Mucosa of rectum (tissue), 2 donors: ENCODE results near the gene KCNJ14.

ENCODE experiments used
- H3K27ac ChIP-seq, 2 donors: one replicate each; pipeline ENCODE4 v1.7.0; 2013; ENCODE audit warnings: inconsistent platforms in 2 of 2, low read depth in 2 of 2, low read length in 2 of 2
- H3K27me3 ChIP-seq, 2 donors: one replicate each; pipeline ENCODE4 v1.7.0; 2013; ENCODE audit warnings: low read length in 2 of 2; ENCODE audit not compliant: control insufficient read depth in 2 of 2, insufficient read depth in 2 of 2
- H3K36me3 ChIP-seq, 2 donors: one replicate each; pipeline ENCODE4 v1.7.0; 2013; ENCODE audit warnings: low read length in 2 of 2; ENCODE audit not compliant: control insufficient read depth in 2 of 2, insufficient read depth in 2 of 2
- H3K4me1 ChIP-seq, 2 donors: one replicate each; pipeline ENCODE4 v1.7.0; 2013; ENCODE audit warnings: low read length in 2 of 2, mild to moderate bottlenecking in 1 of 2; ENCODE audit not compliant: control insufficient read depth in 2 of 2, insufficient read depth in 2 of 2
- H3K4me3 ChIP-seq, 2 donors: one replicate each; pipeline ENCODE4 v1.7.0; 2013; ENCODE audit warnings: low read length in 2 of 2
- H3K9ac ChIP-seq, 2 donors: one replicate each; pipeline ENCODE4 v1.7.0; 2013; ENCODE audit warnings: low read length in 2 of 2, low read depth in 1 of 2, mild to moderate bottlenecking in 1 of 2
- H3K9me3 ChIP-seq, 2 donors: one replicate each; pipeline ENCODE4 v1.7.0; 2013; ENCODE audit warnings: low read length in 2 of 2; ENCODE audit not compliant: control insufficient read depth in 2 of 2
- donor health status: healthy.
- donor health status: Normal muscosa, but diverticular disease.

The KCNJ14 gene

GRCh38 chr19:48455171-48455907 lies at the start of gene KCNJ14:
Gene KCNJ14, plus strand, starts transcription at chr19:48455574. Its CDS starts 6,151 bp downstream, at chr19:48461725.
- Histone ChIP-seq H3K9me3 (no peaks in the 10 kb centered on the region), H3K4me3 (no peak within 1 kb of the TSS), H3K27me3 (no peaks in the 10 kb centered on the region), H3K9ac (no peak within 1 kb of the TSS), H3K27ac (no peak within 1 kb of the TSS), H3K36me3 (peaks cover 30 to 38% of the 10 kb centered on the region in 2 donors), H3K4me1 (peaks cover 0 to 9% of the 10 kb centered on the region in 2 donors)

DNA sequence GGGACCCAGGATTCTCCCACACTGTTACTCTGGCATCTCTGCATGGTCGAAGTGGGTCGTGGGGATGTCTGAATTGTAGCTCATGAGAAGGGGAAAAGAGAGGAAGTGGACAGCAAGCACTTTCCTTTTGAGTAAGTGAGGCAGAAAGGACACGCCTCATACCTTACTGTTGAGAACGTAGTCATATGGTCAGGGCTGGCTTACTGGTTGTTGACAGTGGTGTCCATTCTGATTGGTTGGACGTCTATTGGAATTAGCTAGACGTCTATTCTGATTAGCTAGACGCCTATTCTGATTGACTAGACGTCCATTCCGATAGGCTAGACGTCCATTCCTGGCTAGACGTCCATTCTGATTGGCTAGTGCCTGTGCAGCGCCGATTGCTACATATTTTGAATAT lies 49.5 kb upstream of the KCNJ14 start:
- Histone ChIP-seq H3K36me3 (no peaks in the 10 kb centered on the region), H3K4me3 (no peak overlapping the region)

DNA sequence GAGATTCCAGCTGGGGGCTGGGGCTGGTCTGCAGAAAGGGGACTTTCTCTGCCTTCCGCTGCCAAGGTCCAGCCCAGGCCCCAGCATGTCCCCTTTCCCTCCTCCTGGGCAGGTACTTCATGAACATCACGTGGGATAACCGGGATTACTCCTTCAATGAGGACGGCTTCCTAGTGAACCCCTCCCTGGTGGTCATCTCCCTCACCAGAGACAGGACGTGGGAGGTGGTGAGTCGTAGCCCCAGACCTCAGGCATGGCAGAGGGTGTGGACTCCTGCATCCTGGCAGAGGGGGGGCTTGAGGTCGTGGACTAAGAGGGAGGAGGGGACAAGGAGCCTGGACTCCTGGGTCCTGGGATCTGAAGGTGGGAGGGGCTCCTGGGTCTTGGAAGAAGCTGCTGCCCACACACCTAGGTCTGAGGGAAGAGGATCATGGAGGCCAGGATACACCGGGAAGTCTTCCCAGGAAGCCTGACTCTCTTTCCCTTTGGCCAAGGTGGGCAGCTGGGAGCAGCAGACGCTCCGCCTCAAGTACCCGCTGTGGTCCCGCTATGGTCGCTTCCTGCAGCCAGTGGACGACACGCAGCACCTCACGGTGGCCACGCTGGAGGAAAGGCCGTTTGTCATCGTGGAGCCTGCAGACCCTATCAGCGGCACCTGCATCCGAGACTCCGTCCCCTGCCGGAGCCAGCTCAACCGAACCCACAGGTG lies 41.3 kb upstream of the KCNJ14 start:
- Histone ChIP-seq H3K27me3 (peaks cover 0 to 5% of the 10 kb centered on the region in 2 donors), H3K9ac (no peak overlapping the region), H3K9me3 (no peaks in the 10 kb centered on the region), H3K36me3 (no peaks in the 10 kb centered on the region), H3K27ac (no peak overlapping the region), H3K4me1 (no peaks in the 10 kb centered on the region), H3K4me3 (no peak overlapping the region)

More for the DNA sequence above, 49.5 kb upstream of the KCNJ14 start:
- H3K9me3 ChIP-seq, result no peaks in the 10 kb centered on the region
- no peak overlapping the region for H3K9ac ChIP-seq
- peaks cover 0 to 6% of the 10 kb centered on the region in 2 donors for H3K27me3 ChIP-seq
- H3K4me1 ChIP-seq, result no peaks in the 10 kb centered on the region
- no peak overlapping the region for H3K27ac ChIP-seq

GRCh38 chr19:48415395-48415794 lies 40.0 kb upstream of the KCNJ14 start:
- Histone ChIP-seq H3K27ac (no peak overlapping the region), H3K36me3 (no peaks in the 10 kb centered on the region), H3K9ac (no peak overlapping the region)

DNA sequence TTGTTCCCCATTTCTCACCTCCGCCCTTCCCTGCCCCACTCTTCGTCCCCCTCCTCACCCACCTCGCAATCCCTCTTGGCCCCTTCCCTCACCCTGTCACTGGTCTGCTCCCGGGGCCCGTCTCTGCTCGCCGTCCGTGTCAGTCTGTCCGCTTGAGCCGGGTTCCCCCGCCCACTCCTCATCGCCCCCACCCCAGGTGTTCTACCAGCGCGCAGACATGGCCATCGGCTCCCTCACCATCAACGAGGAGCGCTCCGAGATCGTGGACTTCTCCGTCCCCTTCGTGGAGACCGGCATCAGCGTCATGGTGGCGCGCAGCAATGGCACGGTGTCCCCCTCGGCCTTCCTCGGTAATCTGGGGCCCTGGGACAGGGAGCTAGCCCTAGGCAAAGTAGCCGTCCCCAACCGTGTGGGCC lies 39.6 kb upstream of the KCNJ14 start:
- H3K9ac ChIP-seq, result no peak overlapping the region

More at GRCh38 chr19:48415395-48415794, 40.0 kb upstream of the KCNJ14 start:
- Histone ChIP-seq H3K4me3 (no peak overlapping the region), H3K9me3 (no peaks in the 10 kb centered on the region), H3K27me3 (peaks cover 0 to 5% of the 10 kb centered on the region in 2 donors), H3K4me1 (no peaks in the 10 kb centered on the region)

GRCh38 chr19:48417421-48417820 lies 38.0 kb upstream of the KCNJ14 start:
- no peaks in the 10 kb centered on the region for H3K36me3 ChIP-seq
- H3K4me1 ChIP-seq, result no peaks in the 10 kb centered on the region
- H3K9me3 ChIP-seq, result no peaks in the 10 kb centered on the region
- peaks cover 0 to 5% of the 10 kb centered on the region in 2 donors for H3K27me3 ChIP-seq
- no peak overlapping the region for H3K27ac ChIP-seq
- H3K4me3 ChIP-seq, result no peak overlapping the region
- no peak overlapping the region for H3K9ac ChIP-seq

More for the DNA sequence above, 39.6 kb upstream of the KCNJ14 start:
- peaks cover 0 to 5% of the 10 kb centered on the region in 2 donors for H3K27me3 ChIP-seq
- H3K4me1 ChIP-seq, result no peaks in the 10 kb centered on the region
- no peaks in the 10 kb centered on the region for H3K9me3 ChIP-seq
- H3K27ac ChIP-seq, result no peak overlapping the region
- H3K4me3 ChIP-seq, result no peak overlapping the region
- H3K36me3 ChIP-seq, result no peaks in the 10 kb centered on the region

DNA sequence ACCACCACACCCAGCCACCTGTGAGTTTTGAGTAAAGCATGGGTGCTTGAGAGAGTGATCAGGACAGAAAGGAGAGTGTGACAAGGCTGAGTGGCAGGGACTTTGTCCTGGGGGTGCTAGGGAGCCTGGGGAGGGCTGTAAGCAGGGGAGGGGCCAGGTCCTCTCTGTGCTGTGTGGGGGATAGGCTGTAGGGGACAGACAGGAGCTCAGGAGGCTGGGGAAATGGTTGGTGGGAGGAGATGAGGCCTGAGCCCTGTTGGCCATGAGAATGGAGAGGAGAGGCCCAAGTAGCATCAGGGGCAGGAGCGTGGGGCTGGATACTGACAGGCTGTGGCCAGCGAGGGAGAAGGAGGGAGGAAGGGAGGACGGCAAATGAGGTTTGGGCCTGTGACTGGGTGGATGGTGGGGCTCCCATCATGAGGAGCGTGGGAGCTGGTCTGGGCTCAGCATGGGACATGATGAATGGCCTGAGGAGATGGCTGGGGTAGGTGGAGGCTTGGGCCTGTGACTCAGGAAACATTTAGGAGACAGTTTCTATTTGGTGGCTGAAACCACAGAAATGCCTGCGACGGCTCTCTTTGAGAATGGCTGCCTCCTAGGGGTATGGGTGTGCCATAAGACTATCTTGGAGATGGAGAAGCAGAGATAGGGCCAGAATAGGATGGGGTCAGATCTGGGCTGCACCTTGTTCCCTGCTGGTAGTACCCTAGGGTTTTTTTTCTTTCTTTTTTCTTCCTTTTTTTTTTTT lies 36.9 kb upstream of the KCNJ14 start:
- H3K9me3 ChIP-seq, result no peaks in the 10 kb centered on the region
- H3K27ac ChIP-seq, result no peak overlapping the region
- H3K9ac ChIP-seq, result no peak overlapping the region
- H3K4me1 ChIP-seq, result no peaks in the 10 kb centered on the region
- no peaks in the 10 kb centered on the region for H3K36me3 ChIP-seq
- H3K4me3 ChIP-seq, result no peak overlapping the region
- peaks cover 0 to 5% of the 10 kb centered on the region in 2 donors for H3K27me3 ChIP-seq

- Histone ChIP-seq H3K4me1 (no peaks in the 10 kb centered on the region), H3K9me3 (no peaks in the 10 kb centered on the region), H3K9ac (no peak overlapping the region), H3K27ac (no peak overlapping the region), H3K27me3 (peaks cover 0 to 5% of the 10 kb centered on the region in 2 donors), H3K36me3 (no peaks in the 10 kb centered on the region), H3K4me3 (peak overlapping the region in 1 of 2 donors; percentile 5)
Observed at GRCh38 chr19:48419158-48419920, 36.0 kb upstream of the KCNJ14 start.

DNA sequence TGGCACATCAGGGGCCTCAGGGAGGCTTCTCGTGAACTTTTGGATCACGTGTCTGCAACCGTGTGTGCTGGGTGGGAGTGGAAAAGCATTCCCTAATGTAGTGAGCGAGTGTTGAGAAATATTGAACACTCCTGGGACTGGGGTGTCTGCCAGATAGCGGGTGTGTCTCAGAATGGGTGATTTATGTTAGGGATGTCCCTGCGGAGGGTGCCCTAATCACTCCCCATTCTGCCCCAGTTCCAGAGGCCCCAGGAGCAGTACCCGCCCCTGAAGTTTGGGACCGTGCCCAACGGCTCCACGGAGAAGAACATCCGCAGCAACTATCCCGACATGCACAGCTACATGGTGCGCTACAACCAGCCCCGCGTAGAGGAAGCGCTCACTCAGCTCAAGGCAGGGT lies 33.8 kb upstream of the KCNJ14 start:
- no peak overlapping the region for H3K4me3 ChIP-seq
- no peak overlapping the region for H3K27ac ChIP-seq
- no peak overlapping the region for H3K9ac ChIP-seq
- H3K4me1 ChIP-seq, result no peaks in the 10 kb centered on the region
- H3K36me3 ChIP-seq, result no peaks in the 10 kb centered on the region
- no peaks in the 10 kb centered on the region for H3K9me3 ChIP-seq
- H3K27me3 ChIP-seq, result peaks cover 0 to 5% of the 10 kb centered on the region in 2 donors
